ENCODE measurements around the gene TPP2. TPM values are rescaled to one million over a fixed set of nuclear protein-coding genes. Genes with fewer than 3 reads are reported as not detected.

The TPP2 gene
- total RNA-seq, 1 donor from 2014 or later = 37.6 TPM

GRCh38 chr13:102648046-102648445 lies 51.3 kb downstream of the TPP2 start:
- Histone ChIP-seq H3K36me3 (ENCODE audit: insufficient read depth, low read length) (peaks cover 24% of the 10 kb centered on the region), H2AFZ (ENCODE audit: low read depth, low read length) (no peak overlapping the region), H3K27me3 (ENCODE audit: insufficient read depth, low read length) (no peaks in the 10 kb centered on the region), H3K27ac (ENCODE audit: low read depth, low read length) (no peak overlapping the region), H3K4me1 (ENCODE audit: insufficient read depth, low read length) (peaks cover 4% of the 10 kb centered on the region), H3K4me3 (ENCODE audit: insufficient read depth, low read depth, low read length) (no peak overlapping the region), H3K9ac (ENCODE audit: low read length) (no peak overlapping the region), H3K9me3 (ENCODE audit: insufficient read depth, low read depth, low read length) (no peaks in the 10 kb centered on the region), H3K4me2 (ENCODE audit: low read length) (no peak overlapping the region), H3K79me2 (ENCODE audit: insufficient read depth, low read length) (no peaks in the 10 kb centered on the region), H4K20me1 (ENCODE audit: insufficient read depth, low read length) (no peaks in the 10 kb centered on the region)
- Mint-ChIP-seq H3K4me3 (ENCODE audit: unreplicated experiment) (no peak overlapping the region), H3K36me3 (ENCODE audit: low read depth, unreplicated experiment) (peaks cover 2% of the 10 kb centered on the region), H3K27me3 (ENCODE audit: low read depth, unreplicated experiment) (no peaks in the 10 kb centered on the region), H3K9me3 (ENCODE audit: unreplicated experiment) (no peaks in the 10 kb centered on the region), H3K27ac (ENCODE audit: unreplicated experiment) (no peak overlapping the region), H3K4me1 (ENCODE audit: low read depth, unreplicated experiment) (peaks cover 17% of the 10 kb centered on the region)
- TF ChIP-seq EZH2 (IDR thresholded peaks at IDR 0.05; ENCODE audit: insufficient read depth, low read length) = no peak
- no peak for TF ChIP-seq CTCF (IDR thresholded peaks at IDR 0.05; ENCODE audit: insufficient read depth, low read depth, low read length)
- DNase-seq (ENCODE audit: low read depth) (no peak), FAIRE-seq (no peak)

- no peak for TF ChIP-seq CTCF (IDR thresholded peaks at IDR 0.05; ENCODE audit: insufficient read depth, low read depth, low read length)
- TF ChIP-seq EZH2 (IDR thresholded peaks at IDR 0.05; ENCODE audit: insufficient read depth, low read length) = no peak
- H3K36me3 ChIP-seq (ENCODE audit: insufficient read depth, low read length) = peaks cover 24% of the 10 kb centered on the region
Measured at GRCh38 chr13:102650444-102650843, 53.7 kb downstream of the TPP2 start.

DNA sequence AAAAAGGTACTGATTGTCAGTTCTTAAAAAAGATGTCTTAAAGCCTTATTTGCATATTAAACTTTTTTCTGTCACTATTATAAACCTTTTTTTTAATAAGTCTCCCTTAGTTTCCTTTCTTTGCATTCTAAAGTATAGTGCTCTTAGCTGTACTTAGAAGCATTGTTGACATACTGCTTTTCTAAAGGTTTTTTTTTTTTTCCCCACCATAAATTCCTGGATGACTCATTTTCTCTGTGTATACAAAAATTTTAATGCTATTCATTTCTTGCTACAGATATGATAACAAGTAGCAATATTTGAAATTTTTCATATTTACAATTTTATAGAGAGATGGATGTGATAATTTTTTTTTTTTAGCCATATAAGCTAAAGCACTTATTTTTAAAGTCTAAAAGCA lies 54.6 kb downstream of the TPP2 start:
- Mint-ChIP-seq H3K4me3 (ENCODE audit: unreplicated experiment) (no peak overlapping the region), H3K9me3 (ENCODE audit: unreplicated experiment) (no peaks in the 10 kb centered on the region), H3K27ac (ENCODE audit: unreplicated experiment) (no peak overlapping the region), H3K4me1 (ENCODE audit: low read depth, unreplicated experiment) (peaks cover 11% of the 10 kb centered on the region), H3K36me3 (ENCODE audit: low read depth, unreplicated experiment) (peaks cover 2% of the 10 kb centered on the region), H3K27me3 (ENCODE audit: low read depth, unreplicated experiment) (no peaks in the 10 kb centered on the region)
- H3K4me1 ChIP-seq (ENCODE audit: insufficient read depth, low read length) = peaks cover 4% of the 10 kb centered on the region
- no peaks in the 10 kb centered on the region for H3K79me2 ChIP-seq (ENCODE audit: insufficient read depth, low read length)
- no peaks in the 10 kb centered on the region for H3K27me3 ChIP-seq (ENCODE audit: insufficient read depth, low read length)
- FAIRE-seq (no peak), DNase-seq (ENCODE audit: low read depth) (peak; percentile 18)
- H3K9me3 ChIP-seq (ENCODE audit: insufficient read depth, low read depth, low read length) = no peaks in the 10 kb centered on the region
- H2AFZ ChIP-seq (ENCODE audit: low read depth, low read length) = no peak overlapping the region
- no peak overlapping the region for H3K4me3 ChIP-seq (ENCODE audit: insufficient read depth, low read depth, low read length)
- H3K9ac ChIP-seq (ENCODE audit: low read length) = no peak overlapping the region
- H4K20me1 ChIP-seq (ENCODE audit: insufficient read depth, low read length) = no peaks in the 10 kb centered on the region
- no peak overlapping the region for H3K27ac ChIP-seq (ENCODE audit: low read depth, low read length)
- peaks cover 25% of the 10 kb centered on the region for H3K36me3 ChIP-seq (ENCODE audit: insufficient read depth, low read length)
- TF ChIP-seq CTCF (IDR thresholded peaks at IDR 0.05; ENCODE audit: insufficient read depth, low read depth, low read length) = no peak
- no peak for TF ChIP-seq EZH2 (IDR thresholded peaks at IDR 0.05; ENCODE audit: insufficient read depth, low read length)
- no peak overlapping the region for H3K4me2 ChIP-seq (ENCODE audit: low read length)

More at GRCh38 chr13:102650444-102650843, 53.7 kb downstream of the TPP2 start:
- no peak for DNase-seq (ENCODE audit: low read depth)
- Mint-ChIP-seq H3K4me1 (ENCODE audit: low read depth, unreplicated experiment) (peaks cover 11% of the 10 kb centered on the region), H3K9me3 (ENCODE audit: unreplicated experiment) (no peaks in the 10 kb centered on the region), H3K27me3 (ENCODE audit: low read depth, unreplicated experiment) (no peaks in the 10 kb centered on the region), H3K27ac (ENCODE audit: unreplicated experiment) (no peak overlapping the region), H3K36me3 (ENCODE audit: low read depth, unreplicated experiment) (peaks cover 2% of the 10 kb centered on the region), H3K4me3 (ENCODE audit: unreplicated experiment) (no peak overlapping the region)
- Histone ChIP-seq H3K79me2 (ENCODE audit: insufficient read depth, low read length) (no peaks in the 10 kb centered on the region), H3K27ac (ENCODE audit: low read depth, low read length) (no peak overlapping the region), H4K20me1 (ENCODE audit: insufficient read depth, low read length) (no peaks in the 10 kb centered on the region), H3K27me3 (ENCODE audit: insufficient read depth, low read length) (no peaks in the 10 kb centered on the region), H3K4me2 (ENCODE audit: low read length) (no peak overlapping the region), H3K4me3 (ENCODE audit: insufficient read depth, low read depth, low read length) (no peak overlapping the region), H3K4me1 (ENCODE audit: insufficient read depth, low read length) (peaks cover 4% of the 10 kb centered on the region), H3K9me3 (ENCODE audit: insufficient read depth, low read depth, low read length) (no peaks in the 10 kb centered on the region), H3K9ac (ENCODE audit: low read length) (no peak overlapping the region), H2AFZ (ENCODE audit: low read depth, low read length) (no peak overlapping the region)
- FAIRE-seq = no peak

Measured in astrocyte (in vitro differentiated cells and primary cell).